SK-N-MC (cell line): ENCODE data around the gene HDC.

Experiments
- EZH2 ChIP-seq: fragments of 200-600 bp; sonication (generic); IDR thresholded peaks from one replicate; pipeline ENCODE4 v1.6.1; 2017; ENCODE audit warnings: antibody characterized with exemption
- POLR2AphosphoS5 ChIP-seq: IDR thresholded peaks from 2 replicates; pipeline ENCODE4 v1.6.1; 2012; ENCODE audit warnings: mild to moderate bottlenecking, low read depth, low read length, borderline replicate concordance

DNA sequence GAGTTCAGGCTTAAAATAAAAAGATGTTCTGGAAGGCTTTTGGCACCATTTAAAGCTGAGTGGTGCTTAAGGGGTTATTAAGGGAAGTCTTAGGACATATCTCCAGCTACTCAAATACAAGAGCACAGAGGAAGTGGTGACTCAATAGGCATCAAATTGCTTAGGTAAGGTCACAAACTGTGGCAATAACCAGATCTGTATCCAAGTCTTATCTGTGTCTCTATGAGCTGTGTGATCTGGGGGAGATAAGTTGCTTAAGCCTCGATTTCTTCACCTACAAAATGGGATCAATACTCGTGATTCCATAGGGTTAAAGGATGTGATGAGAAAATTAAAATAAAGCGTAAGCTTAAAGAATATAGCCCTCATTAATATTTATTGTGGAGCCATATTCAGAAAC is 7.6 kb downstream of the HDC start:
- TF ChIP-seq EZH2 (no peak), POLR2AphosphoS5 (no peak)
